Measurements from ENCODE around the gene HSPB9.

Gene HSPB9

GRCh38 chr17:42110301-42111264, 12.0 kb upstream of the HSPB9 start:
- no peak overlapping the region for H3K4me3 ChIP-seq (ENCODE audit: low read depth, low read length)
- no peak for DNase-seq (ENCODE audit: low read depth)
- no peak for TF ChIP-seq CTCF (IDR thresholded peaks at IDR 0.05; ENCODE audit: low read depth, low read length, missing control alignments)

- no peak for TF ChIP-seq CTCF (IDR thresholded peaks at IDR 0.05; ENCODE audit: low read depth, low read length, missing control alignments)
- peak overlapping the region; percentile 53; the same call in 1 of the 2 replicates for H3K4me3 ChIP-seq (ENCODE audit: low read depth, low read length)
- no peak for DNase-seq (ENCODE audit: low read depth)
Measured at GRCh38 chr17:42111265-42111636, 11.4 kb upstream of the HSPB9 start.

- H3K4me3 ChIP-seq (ENCODE audit: low read depth, low read length): peak overlapping the region; percentile 53
- DNase-seq (ENCODE audit: low read depth): no peak
- no peak for TF ChIP-seq CTCF (IDR thresholded peaks at IDR 0.05; ENCODE audit: low read depth, low read length, missing control alignments)
Measured at GRCh38 chr17:42111871-42112551, 10.6 kb upstream of the HSPB9 start.

GRCh38 chr17:42112552-42113176, 9.9 kb upstream of the HSPB9 start, which contains the start of gene DHX58:
DHX58 (minus strand) TSS chr17:42112714; CDS start chr17:42111892, 822 bp downstream.
- TF ChIP-seq CTCF (IDR thresholded peaks at IDR 0.05; ENCODE audit: low read depth, low read length, missing control alignments): no peak
- DNase-seq (ENCODE audit: low read depth): peak; percentile 95
- H3K4me3 ChIP-seq (ENCODE audit: low read depth, low read length): peak within 1 kb of the TSS; percentile 53

- no peak for TF ChIP-seq CTCF (IDR thresholded peaks at IDR 0.05; ENCODE audit: low read depth, low read length, missing control alignments)
- DNase-seq (ENCODE audit: low read depth): no peak
- H3K4me3 ChIP-seq (ENCODE audit: low read depth, low read length): no peak overlapping the region
Measured at GRCh38 chr17:42113293-42114069, 9.1 kb upstream of the HSPB9 start.

- no peak for TF ChIP-seq CTCF (IDR thresholded peaks at IDR 0.05; ENCODE audit: low read depth, low read length, missing control alignments)
- DNase-seq (ENCODE audit: low read depth): no peak
- no peak overlapping the region for H3K4me3 ChIP-seq (ENCODE audit: low read depth, low read length)
Measured at GRCh38 chr17:42114118-42114517, 8.5 kb upstream of the HSPB9 start.
